Duodenal mucosa (tissue), 2 donors: ENCODE measurements around the gene CTNND1.

Source experiments
- H3K27ac ChIP-seq: one replicate; pipeline ENCODE4 v1.7.0; 2013; ENCODE audit warnings: low read depth, low read length
- H3K27me3 ChIP-seq, 2 donors: one replicate each; pipeline ENCODE4 v1.7.0; 2013; ENCODE audit warnings: low read length in 2 of 2, control low read depth in 1 of 2; ENCODE audit not compliant: insufficient read depth in 2 of 2, control insufficient read depth in 1 of 2
- H3K36me3 ChIP-seq, 2 donors: one replicate each; pipeline ENCODE4 v1.7.0; 2013; ENCODE audit warnings: low read length in 2 of 2, control low read depth in 1 of 2; ENCODE audit not compliant: insufficient read depth in 2 of 2, control insufficient read depth in 1 of 2
- H3K4me1 ChIP-seq, 2 donors: one replicate each; pipeline ENCODE4 v1.7.0; 2013; ENCODE audit warnings: low read length in 2 of 2, control low read depth in 1 of 2; ENCODE audit not compliant: insufficient read depth in 2 of 2, control insufficient read depth in 1 of 2
- H3K4me3 ChIP-seq, 2 donors: one replicate each; pipeline ENCODE4 v1.7.0; 2013; ENCODE audit warnings: low read length in 2 of 2, low read depth in 1 of 2
- H3K9ac ChIP-seq, 2 donors: one replicate each; pipeline ENCODE4 v1.7.0; 2013; ENCODE audit warnings: low read length in 2 of 2, low read depth in 1 of 2
- H3K9me3 ChIP-seq, 2 donors: one replicate each; pipeline ENCODE4 v1.7.0; 2013; ENCODE audit warnings: low read length in 2 of 2, control low read depth in 1 of 2; ENCODE audit not compliant: control insufficient read depth in 1 of 2

The CTNND1 gene

GRCh38 chr11:57776577-57777210 lies 15.1 kb downstream of the CTNND1 start:
- H3K4me1 ChIP-seq, result peaks cover 71 to 75% of the 10 kb centered on the region in 2 donors
- no peaks in the 10 kb centered on the region for H3K36me3 ChIP-seq
- peak overlapping the region; percentile 96 for H3K27ac ChIP-seq
- H3K9ac ChIP-seq, result peak overlapping the region; percentile 39 to 81
- no peaks in the 10 kb centered on the region for H3K9me3 ChIP-seq
- no peaks in the 10 kb centered on the region for H3K27me3 ChIP-seq
- peak overlapping the region; percentile 33 to 40 for H3K4me3 ChIP-seq

GRCh38 chr11:57777969-57778317 lies 16.3 kb downstream of the CTNND1 start:
- Histone ChIP-seq H3K4me3 (peak overlapping the region; percentile 57 to 63), H3K36me3 (no peaks in the 10 kb centered on the region), H3K9ac (peak overlapping the region; percentile 45 to 81), H3K27ac (peak overlapping the region; percentile 96), H3K4me1 (peaks cover 81 to 85% of the 10 kb centered on the region in 2 donors), H3K9me3 (no peaks in the 10 kb centered on the region), H3K27me3 (no peaks in the 10 kb centered on the region)

GRCh38 chr11:57778318-57779037 lies 16.9 kb downstream of the CTNND1 start:
- Histone ChIP-seq H3K4me1 (peaks cover 82 to 84% of the 10 kb centered on the region in 2 donors), H3K9ac (peak overlapping the region; percentile 45 to 81), H3K27ac (peak overlapping the region; percentile 96), H3K9me3 (no peaks in the 10 kb centered on the region), H3K36me3 (no peaks in the 10 kb centered on the region), H3K4me3 (peak overlapping the region; percentile 57 to 63), H3K27me3 (no peaks in the 10 kb centered on the region)

- Histone ChIP-seq H3K36me3 (no peaks in the 10 kb centered on the region), H3K27ac (peak overlapping the region; percentile 96), H3K27me3 (no peaks in the 10 kb centered on the region), H3K4me3 (peak overlapping the region; percentile 57 to 63), H3K9ac (peak overlapping the region; percentile 45 to 81), H3K9me3 (no peaks in the 10 kb centered on the region), H3K4me1 (peaks cover 86 to 89% of the 10 kb centered on the region in 2 donors)
Measured at GRCh38 chr11:57779276-57779675, 17.7 kb downstream of the CTNND1 start.

- Histone ChIP-seq H3K36me3 (no peaks in the 10 kb centered on the region), H3K9ac (peak overlapping the region; percentile 38 to 57), H3K27ac (peak overlapping the region; percentile 88), H3K9me3 (no peaks in the 10 kb centered on the region), H3K4me1 (peaks cover 80 to 86% of the 10 kb centered on the region in 2 donors), H3K4me3 (peak overlapping the region in 1 of 2 donors; percentile 14), H3K27me3 (no peaks in the 10 kb centered on the region)
Measured at GRCh38 chr11:57781529-57781943, 19.9 kb downstream of the CTNND1 start.

- Histone ChIP-seq H3K4me3 (peak overlapping the region in 1 of 2 donors; percentile 11), H3K9ac (no peak overlapping the region), H3K9me3 (no peaks in the 10 kb centered on the region), H3K27me3 (no peaks in the 10 kb centered on the region), H3K36me3 (no peaks in the 10 kb centered on the region), H3K4me1 (peaks cover 72 to 84% of the 10 kb centered on the region in 2 donors), H3K27ac (no peak overlapping the region)
Measured at GRCh38 chr11:57785072-57785471, 23.5 kb downstream of the CTNND1 start.

- peak overlapping the region; percentile 46 for H3K27ac ChIP-seq
- no peaks in the 10 kb centered on the region for H3K9me3 ChIP-seq
- peak overlapping the region in 1 of 2 donors; percentile 37 for H3K4me3 ChIP-seq
- H3K9ac ChIP-seq, result peak overlapping the region in 1 of 2 donors; percentile 3
- no peaks in the 10 kb centered on the region for H3K27me3 ChIP-seq
- H3K36me3 ChIP-seq, result peaks cover under 1 to 4% of the 10 kb centered on the region in 2 donors
- peaks cover 70 to 80% of the 10 kb centered on the region in 2 donors for H3K4me1 ChIP-seq
Measured at GRCh38 chr11:57786436-57786835, 24.8 kb downstream of the CTNND1 start.

- H3K36me3 ChIP-seq, result peaks cover 4 to 11% of the 10 kb centered on the region in 2 donors
- peak overlapping the region in 1 of 2 donors; percentile 3 for H3K9ac ChIP-seq
- peaks cover 72 to 80% of the 10 kb centered on the region in 2 donors for H3K4me1 ChIP-seq
- H3K27ac ChIP-seq, result peak overlapping the region; percentile 46
- H3K27me3 ChIP-seq, result no peaks in the 10 kb centered on the region
- H3K9me3 ChIP-seq, result no peaks in the 10 kb centered on the region
- peak overlapping the region in 1 of 2 donors; percentile 37 for H3K4me3 ChIP-seq
Measured at GRCh38 chr11:57787006-57787604, 25.5 kb downstream of the CTNND1 start.

- H3K4me1 ChIP-seq, result peaks cover 70 to 82% of the 10 kb centered on the region in 2 donors
- H3K36me3 ChIP-seq, result peaks cover 4 to 12% of the 10 kb centered on the region in 2 donors
- H3K27me3 ChIP-seq, result no peaks in the 10 kb centered on the region
- no peak overlapping the region for H3K9ac ChIP-seq
- no peaks in the 10 kb centered on the region for H3K9me3 ChIP-seq
- no peak overlapping the region for H3K27ac ChIP-seq
- H3K4me3 ChIP-seq, result peak overlapping the region; percentile 16 to 40
Measured at GRCh38 chr11:57787920-57788702, 26.5 kb downstream of the CTNND1 start.
